T-helper 9 cell (primary cell): ENCODE measurements around the gene PLEKHF1.
"Not testable (repeated sequence)": the region's sequence is repeated elsewhere in the genome, so short reads cannot be mapped to it uniquely, and the experiment has no call there.

Experiments
- DNase-seq: peaks from one replicate; pipeline ENCODE4 v3.0.0-alpha.2; 2020

The PLEKHF1 gene

DNA sequence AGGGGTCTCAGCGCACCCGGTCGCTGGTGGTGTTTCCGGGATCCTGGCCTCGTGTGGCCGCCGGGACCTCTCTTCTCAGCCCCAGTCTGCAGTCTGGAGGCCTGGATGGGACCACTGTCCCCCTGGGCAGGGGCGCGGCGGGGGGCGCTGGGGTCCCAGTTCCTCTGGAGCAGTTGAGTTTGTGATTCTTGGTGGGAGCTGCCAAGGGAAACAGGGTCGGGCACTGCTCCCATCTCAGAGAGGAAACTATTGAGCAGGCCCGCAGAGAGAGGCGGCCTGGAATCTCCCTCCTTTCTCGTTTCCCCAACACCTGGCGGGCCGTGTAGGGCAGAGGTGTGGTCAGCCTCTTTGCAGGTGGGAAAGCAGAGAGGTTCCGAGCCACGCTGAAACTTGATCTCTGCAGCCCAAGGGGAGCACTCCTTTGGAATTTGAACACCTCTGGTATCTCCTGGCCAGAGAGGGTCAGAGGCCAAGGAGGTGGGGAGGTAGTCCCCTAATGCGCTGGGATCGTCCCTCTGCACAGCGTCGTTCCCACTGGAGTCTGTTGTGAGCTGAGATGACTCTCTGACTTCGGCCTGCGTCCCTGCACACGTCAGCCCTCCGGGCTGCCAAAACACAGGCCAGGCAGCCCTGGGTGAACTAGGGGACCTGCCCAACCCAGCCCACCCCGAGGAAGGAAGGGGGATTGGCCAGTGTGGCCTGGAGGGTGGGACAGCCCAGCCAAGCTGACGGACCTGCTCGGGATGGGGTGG is 741 bp downstream of the PLEKHF1 start:
- DNase-seq: no peak

DNA sequence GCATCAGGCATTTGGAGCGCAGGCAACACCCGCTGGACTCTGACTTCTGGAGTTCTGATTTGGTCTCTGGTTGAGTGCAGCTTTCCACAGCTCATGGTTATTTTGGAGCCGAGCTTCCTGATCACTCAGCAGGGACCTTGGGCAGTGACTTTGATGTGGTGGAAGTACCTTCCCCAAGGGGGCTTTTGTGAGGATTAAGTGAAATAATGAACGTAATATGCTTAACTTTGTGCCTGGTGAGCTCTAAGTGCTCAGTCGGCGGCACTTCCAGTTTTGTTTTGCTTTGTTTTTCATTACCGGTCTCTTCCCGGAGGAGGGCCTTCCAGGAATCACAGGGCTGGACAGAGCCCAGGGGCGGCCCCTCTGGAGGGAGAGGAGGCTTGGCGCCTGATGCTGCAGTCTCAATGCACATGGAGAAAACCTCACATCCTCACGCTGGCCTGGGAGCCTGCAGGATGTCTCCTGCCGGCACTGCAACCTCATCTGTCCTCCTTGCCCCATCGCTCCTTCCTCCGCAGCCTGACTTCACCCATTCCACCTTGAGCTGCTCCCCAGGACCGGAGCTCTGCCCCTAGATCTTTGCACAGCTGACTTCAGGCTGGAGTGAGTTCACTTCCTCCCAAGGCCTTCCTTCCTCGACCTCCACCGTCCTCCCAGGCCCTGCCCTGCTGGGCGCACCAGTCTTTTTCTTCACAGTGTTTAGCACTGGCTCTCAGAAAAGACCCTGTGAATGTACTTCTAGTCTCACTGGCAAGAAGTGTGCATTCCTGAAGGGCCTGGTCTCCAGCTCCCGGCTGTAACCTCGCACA is 1.5 kb downstream of the PLEKHF1 start:
- no peak for DNase-seq

DNA sequence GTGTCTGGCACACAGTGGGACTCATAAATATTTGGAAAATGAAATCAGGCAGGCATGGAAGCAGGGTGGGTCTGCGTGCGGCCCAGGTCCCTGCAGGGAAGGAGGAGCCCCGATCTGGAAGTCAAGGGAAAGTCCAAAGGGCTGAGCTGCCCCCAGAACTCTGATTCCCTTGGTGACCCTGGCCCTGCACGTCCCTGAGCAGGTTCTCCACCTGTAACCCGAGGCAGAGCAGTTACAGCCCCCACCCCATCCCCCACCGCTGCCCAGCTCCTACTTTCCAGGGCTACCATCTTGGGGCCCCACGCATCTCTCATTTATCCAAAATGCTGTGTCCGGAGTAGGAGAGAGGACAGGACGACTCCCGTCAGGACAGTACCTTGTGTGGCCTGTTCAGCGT is 2.1 kb downstream of the PLEKHF1 start:
- no peak for DNase-seq

DNA sequence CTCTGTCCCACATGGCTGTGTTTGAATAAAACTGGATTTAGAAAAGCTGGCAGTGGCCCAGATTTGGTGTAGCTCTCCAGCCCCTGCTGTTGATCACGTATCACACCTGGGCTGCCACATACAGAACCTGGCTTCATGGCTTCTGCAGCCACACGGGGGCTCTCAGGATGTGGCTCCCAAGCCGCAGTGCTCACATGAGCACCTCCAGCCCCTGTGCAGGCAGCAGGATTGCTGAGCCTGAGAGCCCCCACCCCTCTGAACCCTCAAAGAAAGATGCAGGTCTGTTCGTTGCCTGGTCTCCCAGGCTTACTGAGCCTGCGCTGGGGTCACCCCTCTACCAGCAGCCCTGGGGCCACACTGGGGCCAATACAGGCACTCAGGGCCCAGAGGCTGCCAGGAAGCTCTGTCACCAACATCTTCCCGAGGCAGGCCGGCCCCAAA is 2.7 kb downstream of the PLEKHF1 start:
- peak; percentile 61 for DNase-seq

DNA sequence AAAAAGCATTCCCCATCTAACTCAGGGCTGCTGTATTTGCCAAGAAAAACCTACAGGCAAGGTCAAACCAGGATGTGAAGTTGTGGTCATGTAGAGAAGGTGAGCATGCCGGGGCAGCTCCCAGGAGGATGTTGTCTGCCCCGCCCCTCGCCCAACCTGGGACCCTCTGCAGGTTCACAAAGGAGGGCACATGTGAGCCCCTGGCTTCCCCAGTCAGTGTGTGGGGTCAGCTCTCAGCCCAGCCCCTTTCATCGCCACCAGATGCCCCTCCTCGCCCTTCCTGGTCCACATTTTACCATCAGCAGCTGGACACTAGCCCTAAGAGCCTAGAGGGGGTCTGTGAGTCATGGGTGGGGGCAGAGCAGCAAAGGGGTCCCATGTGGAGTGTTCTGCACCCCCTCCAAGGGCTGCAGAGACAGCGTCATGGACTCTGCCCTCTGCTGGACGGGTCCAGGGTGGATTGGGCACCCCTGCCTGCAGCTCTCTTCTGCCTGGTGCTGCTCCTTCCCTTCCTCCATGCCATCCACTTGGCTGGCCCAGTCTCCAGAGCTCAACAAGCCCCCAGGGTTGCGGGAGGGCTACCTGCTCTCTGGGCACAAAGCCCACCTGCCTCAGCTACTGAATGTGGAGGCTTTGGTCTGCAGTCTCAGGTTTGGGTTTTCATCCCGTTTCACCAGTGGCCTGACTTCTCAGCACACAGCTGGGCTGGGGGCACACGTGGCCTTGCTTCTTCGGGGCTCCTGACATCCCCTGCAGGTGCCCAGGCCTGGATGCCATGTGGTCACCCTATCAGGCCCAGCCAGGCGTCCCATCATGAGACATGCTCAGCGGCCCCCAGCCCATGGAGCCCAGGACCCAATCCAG is 3.7 kb downstream of the PLEKHF1 start:
- no peak for DNase-seq

DNA sequence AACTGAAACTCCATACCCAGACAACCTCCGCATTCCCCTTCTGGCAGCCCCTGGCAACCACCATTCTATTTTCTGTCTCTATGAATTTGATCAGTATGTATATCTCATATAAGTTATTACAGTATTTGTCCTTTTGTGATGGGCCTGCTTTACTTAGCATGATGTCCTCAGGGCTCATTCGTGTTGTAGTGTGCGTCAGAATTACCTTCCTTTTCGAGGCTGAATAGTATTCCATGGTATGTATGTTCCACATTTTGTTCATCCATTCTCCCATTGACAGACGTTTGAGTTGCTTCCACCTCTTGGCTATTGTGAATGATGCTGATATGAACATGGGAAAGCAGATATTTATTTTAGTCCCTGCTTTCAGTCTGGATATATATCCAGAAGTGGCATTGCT is 5.0 kb downstream of the PLEKHF1 start:
- DNase-seq: no peak

DNA sequence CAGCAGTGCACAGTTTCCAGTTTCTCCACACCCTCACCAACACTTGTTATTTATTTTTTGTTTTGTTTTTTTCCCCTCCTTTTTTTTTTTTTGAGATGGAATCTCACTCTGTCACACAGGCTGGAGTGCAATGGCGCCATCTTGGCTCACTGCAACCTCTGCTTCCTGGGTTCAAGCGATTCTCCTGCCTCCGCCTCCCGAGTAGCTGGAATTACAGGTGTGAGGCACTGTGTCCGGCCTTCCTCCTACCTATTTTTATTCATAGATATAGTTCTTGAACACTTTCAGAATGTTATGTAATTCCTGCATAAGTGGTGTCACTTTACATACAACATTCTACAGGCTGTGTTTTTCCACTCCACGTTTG is 5.7 kb downstream of the PLEKHF1 start:
- not testable (repeated sequence) for DNase-seq

DNA sequence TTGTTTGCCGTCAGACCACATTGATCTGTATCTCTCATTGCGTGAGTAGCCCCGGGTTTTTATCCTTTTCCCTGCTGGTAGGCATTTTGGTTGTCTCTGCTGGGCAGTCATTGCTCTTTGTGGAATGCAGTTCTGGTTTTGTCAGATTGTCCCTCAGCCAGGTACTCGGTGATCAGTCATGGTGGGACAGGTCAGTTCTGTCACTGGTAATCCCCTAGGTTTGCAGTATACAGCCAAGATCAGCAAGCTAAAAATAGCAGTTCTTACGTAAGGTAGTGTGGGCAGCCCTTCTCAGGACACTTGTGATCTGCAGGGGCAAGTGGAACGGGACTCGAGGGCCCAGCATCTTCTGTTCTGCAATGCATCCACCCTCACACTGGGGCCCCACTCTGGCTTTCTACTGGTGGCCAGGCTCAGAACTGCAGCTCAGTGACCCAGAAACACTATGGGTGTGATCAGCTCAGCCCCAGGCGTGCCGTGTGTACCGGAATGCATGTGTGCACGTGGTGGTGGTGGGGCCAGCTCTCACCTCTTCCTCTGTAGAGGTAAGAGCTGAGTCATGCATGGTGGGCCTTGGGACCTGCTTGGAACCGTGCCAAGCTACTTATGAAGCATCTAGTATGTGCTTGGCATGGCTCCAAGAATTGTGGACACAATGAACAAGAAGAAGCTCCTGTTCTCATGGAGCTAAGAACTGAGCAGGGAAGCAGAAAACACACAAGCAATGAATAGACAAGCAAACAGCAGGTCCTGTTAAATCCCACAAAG is 6.3 kb downstream of the PLEKHF1 start:
- DNase-seq: peak; percentile 75

DNA sequence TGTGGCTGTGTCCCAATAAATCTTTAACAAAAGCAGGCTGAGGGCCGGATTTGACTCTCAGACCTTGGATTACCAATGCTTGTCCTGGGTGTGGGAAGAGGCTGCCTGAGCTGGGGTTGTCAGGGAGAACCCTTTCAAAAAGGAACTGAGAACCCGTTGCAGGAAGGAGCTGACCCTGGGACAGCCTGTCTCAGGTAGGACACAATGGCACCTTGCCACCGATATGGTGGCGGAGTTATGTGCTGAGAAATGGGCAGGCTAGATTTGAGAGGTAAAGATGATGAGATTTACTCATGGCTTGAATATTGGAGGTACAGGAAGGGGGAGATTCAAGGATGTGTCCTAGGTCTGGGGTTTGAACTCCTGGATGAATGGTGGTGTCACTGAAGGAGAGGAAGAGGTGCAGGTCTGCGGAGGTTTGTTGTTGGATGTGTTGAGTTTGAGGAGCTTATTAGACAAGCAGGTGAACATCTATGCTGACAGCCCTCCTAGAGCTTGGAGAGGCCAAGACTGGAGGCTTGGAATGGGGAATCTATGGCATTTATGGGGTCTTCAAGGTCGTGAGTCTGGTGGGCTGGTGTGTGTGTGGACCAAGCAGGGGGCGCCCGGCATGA is 7.2 kb downstream of the PLEKHF1 start:
- DNase-seq: no peak

DNA sequence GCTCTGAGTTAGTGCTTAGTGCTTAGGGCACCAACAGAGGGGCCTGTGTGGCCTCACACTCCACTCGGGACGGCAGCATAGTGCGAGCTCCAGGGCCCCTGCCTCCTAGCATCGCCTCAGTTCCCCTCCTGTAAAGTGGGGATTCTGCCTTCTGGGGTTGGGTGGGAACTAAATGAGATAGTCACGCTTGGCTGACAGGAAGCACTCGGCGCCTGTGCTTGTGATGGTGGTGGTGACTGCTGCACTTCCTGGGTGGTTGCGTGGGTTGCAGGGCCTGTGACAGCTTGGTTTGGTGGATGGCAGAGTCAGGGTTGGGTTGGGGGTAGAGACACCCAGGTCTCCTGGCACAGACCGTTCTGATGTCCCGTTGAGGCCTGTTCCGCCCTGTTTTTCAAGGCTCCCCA is 7.7 kb downstream of the PLEKHF1 start:
- DNase-seq: peak; percentile 81

DNA sequence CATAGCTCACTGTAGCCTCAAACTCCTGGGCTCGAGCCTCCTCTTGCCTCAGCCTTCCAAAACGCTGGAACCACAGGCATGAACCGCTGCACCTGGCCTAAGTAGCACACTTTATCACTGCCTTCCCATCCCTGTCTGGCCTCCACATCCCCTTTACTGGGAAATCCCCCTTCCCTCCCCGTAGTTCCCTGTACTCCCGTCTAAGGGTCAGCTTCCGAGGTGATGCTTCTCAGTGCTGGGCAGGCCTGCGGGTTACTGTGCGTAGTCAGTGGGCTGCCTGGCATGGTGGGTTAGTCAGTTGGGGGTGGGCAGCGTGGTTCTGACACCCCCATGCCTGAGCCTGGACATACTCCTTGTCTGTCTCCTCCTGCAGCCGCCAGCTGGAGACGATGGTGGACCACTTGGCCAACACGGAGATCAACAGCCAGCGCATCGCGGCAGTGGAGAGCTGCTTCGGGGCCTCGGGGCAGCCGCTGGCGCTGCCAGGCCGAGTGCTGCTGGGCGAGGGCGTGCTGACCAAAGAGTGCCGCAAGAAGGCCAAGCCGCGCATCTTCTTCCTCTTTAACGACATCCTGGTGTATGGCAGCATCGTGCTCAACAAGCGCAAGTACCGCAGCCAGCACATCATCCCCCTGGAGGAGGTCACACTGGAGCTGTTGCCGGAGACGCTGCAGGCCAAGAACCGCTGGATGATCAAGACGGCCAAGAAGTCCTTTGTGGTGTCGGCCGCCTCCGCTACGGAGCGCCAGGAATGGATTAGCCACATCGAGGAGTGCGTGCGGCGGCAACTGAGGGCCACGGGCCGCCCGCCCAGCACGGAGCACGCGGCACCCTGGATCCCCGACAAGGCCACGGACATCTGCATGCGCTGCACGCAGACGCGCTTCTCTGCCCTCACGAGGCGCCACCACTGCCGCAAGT is 8.4 kb downstream of the PLEKHF1 start:
- DNase-seq: no peak

DNA sequence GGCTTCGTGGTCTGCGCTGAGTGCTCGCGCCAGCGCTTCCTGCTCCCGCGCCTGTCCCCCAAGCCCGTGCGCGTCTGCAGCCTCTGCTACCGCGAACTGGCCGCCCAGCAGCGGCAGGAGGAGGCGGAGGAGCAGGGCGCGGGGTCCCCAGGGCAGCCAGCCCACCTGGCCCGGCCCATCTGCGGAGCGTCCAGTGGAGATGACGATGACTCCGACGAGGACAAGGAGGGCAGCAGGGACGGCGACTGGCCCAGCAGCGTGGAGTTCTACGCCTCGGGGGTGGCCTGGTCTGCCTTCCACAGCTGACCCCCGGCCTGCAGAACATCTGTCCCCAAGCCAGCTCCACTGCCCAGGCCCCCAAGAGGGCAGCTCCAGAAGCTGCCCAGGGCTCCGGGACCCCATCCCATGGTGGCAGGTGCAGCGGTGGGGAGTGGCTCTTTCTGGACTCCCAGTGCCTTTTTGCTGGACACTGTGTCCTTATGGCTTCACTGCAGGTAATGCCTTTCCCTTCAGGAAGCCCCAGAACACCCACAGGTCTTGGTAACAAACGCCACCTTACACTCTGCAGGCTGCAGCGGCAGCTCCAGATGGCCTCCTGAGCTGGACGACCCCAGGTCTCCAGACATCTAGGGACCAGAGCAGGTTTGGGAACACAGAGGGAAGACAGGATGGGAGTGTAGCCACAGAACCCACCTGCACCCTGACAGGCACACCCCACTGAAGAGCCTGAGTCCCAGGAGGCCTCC is 9.3 kb downstream of the PLEKHF1 start:
- DNase-seq: no peak

DNA sequence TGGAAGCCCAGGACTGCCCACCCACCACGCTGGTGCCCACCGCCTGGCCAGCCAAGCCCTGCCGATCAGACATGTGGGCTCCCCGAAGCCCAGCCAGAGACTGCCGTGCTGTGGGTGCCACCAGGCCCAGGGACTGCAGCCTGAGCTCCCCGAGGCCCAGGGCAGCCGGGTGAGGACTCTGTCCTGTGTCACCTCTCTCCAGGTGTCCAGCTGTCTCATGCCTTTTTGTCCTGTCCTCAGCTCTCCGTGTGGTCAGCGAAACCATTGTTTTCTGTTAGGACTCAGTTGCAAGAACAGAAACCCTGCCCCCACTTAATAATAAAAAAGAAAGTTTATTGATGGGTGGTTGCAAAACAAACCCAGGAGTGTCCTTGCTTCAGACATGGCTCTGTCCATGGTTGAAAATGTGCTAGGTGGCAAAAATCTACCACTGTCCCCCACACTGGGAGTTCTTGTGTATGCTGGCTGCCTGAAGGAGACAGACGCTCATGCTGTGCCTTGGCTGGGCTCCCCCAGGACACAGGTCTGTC is 9.9 kb downstream of the PLEKHF1 start:
- DNase-seq: no peak

DNA sequence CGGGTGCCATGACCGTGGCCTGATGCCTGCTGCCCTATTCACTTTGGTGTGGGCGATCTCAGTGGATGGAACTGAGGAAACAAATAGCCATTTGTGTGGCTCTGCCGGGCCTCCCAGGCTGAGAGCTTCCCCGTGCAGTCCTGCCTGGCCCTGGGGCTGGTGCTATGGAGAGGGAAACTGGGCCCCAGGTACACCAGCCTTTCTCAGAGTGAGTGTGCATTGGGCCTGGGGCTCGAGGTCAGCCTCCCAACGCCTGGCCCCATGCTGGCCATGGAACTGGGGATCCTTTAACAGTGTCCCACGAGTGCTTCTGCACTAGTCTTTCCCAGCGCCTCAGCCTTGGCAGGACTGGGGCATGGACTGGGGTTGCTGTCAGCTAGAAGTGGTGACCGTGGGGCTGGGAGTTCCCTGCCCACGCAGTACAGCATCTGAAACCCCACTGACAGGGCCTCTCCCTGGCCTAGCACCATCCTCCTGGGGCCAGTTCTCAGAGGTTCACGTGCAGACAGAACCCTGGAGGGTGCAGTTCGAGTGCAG is 10.5 kb downstream of the PLEKHF1 start:
- DNase-seq: no peak

DNA sequence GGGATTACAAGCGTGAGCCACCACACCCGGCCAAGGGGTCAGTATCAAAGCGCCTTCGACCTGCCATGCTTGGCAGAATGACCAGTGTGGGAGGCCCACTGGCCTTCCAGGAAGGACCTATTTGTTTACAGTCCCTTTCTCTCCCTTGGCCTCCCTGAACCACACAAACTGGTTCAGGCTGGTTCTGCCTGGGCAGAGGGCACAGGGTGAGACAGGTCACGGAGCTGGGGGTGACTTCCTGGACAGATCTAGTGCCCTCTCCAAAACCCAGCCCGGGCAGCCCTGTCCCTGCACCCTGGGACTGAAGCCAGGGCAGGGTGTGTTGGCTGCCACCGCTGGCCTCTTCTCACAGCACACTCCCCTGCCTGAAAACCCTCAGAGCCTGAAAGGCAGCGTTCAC is 11.3 kb downstream of the PLEKHF1 start:
- DNase-seq: no peak

DNA sequence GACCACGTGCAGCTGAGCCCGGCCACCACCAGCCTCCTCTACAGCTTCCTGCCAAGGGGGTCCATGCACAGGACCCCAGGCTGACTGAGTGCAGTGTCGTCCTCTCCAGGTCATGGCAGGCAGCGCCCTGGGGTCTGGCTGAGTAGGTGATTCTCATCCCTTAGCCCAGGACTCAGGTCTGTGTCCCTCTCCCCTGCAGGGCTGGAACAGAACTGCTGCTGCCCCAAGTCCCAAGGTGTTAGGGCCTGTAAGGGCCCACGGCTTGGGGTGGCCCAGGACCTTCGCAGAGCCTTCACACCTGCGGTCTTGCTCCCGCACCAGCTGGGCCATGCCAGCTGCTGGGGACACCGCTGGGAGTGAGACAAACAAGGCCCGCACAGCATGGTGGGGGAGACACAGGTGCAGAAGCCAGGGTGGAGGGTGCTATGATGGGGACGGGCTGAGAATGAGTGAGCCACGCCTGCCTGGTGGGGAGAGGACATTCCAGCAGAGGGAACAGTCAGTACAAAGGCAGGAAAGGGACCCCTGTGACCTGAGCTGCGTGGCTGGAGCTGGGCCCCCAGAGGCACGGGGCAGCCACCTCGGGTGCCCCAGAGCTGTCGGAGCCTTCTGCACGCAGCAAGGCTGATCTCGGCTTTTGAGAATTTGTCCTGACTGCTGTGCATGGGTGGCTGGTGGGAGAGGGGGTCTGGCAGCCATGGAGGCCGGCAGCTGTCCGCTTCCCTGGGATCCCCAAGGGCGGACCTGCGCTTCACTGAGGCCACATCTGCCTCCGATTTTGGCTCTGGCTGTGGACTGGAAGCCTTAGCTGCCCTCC is 11.9 kb downstream of the PLEKHF1 start:
- no peak for DNase-seq

DNA sequence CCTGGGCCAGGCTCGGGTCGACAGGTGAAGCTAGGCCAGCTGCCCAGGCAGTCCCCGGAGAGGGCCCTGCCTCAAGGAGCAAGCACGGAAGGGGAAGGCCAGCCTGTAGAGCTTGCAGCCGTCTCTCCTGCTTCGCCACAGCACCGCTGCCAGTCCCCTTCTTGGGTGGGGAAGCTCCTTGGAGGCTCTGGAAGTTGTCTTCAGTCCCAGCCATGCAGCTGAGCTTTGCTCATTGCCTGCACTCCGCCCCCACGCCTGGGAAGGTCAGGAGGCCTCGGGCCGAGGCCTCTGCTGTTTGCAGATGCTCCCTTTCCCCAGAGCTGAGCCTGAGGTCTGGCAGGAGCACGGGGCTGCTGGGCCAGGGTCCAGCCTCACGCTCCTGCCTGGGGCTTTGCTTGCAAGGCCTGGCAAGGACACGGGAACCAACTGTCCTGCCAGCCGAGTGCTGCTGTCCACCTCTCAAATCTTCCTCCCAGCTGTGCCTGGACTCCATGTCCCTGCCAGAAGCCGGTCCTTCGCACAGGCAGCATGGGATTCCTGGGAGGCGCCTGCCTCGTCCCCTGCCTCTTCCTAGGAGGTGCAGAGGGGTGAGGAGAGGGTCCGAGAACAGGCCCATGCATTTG is 13.3 kb downstream of the PLEKHF1 start:
- no peak for DNase-seq

DNA sequence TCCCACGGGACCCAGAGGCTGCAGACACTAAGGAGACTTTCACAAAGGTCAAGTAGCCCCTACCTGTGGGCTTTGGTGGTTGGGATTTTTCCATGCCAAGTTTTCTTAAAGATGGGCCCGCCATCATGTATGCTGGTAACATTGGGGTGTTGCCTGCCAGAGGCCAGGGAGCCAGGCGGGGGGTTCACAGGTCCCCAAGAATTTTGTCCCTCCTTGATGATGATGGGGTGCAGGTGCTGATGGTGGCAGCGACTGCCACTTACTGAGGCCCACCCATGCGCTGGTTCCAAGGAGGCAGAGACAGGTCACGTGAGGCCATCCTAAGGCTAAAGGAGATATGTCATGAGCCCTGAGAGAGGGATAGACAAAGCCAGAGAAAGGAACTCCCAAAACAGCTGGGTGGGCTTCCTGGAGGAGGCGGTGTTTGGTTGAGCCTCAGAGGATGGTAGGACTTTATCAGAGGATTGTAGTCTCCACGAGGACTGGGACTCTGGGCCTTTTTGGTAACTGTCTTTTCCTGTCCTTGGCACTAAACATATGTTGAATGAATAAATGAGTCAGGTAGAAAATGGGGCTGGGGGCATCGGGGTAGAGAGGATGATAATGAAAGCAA is 14.4 kb downstream of the PLEKHF1 start:
- DNase-seq: no peak
